GM19468 (cell line): Measurements from ENCODE around the gene MAGOH.
"Not testable (repeated sequence)": the region's sequence is repeated elsewhere in the genome, so short reads cannot be mapped to it uniquely, and the experiment has no call there.

ENCODE experiments used
- ATAC-seq: cut with Tn5 transposase; IDR thresholded peaks from one replicate; pipeline ENCODE4 v1.9.1; 2021; ENCODE audit warnings: mild to moderate bottlenecking, moderate library complexity, moderate number of reproducible peaks; ENCODE audit not compliant: unreplicated experiment; ENCODE audit errors: extremely low read depth

The MAGOH gene

DNA sequence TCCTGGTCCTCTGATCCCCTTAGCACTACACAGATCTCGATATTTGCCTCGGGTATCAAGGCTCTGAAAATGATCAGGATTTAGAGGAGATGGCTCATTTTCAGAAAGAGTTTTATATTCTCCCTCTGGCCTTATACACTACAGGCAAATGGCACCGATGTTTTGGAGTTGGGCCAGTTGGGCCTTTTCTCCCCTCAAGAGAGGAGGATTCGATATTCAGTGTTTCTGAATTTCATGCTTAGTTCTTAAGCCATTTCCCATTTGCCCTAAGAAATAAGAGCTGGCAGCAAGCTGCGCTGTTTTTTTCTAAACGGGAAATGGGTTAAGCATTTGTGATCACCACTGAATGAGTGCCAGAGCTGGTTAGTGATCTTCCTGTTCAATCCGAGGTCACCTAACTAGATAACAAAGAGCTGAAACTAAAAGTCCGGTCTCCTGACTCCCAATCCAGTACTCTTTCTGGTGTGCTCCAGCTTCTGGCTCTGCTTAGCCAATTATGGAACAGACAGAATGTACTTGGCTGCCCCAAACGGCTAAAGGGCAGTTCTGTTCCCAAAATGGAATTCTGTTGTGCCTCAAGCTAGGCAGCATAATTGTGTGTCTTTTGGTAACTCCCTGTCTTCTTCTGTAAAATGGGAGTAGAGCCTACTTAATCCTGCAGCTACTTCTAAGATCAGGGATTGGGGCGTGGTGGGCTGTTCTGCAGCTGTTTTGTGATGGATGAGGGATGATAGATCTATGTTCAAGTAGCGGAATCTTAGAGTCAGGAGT lies 42.9 kb downstream of the MAGOH start:
- ATAC-seq = no peak

GRCh38 chr1:53190210-53190611 lies 48.1 kb downstream of the MAGOH start:
- no peak for ATAC-seq

DNA sequence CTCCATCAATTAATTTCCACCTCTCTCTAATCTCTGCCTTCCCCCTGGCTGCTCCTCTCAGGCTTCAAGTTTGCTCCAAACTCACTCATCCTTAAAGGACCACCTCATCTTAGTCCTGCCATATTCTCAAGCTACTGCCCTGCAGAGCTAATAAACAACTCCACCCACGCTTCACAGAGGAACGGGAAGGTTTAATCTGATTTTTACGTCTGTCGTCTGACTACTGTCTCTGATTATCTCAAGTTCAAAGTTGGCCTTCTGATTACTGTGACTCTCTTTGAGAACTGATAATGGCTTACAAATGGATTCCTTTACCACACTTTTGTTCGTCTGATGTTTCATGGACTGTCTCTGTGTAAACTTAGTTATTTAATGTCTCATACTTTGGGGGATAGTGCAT lies 49.3 kb downstream of the MAGOH start:
- ATAC-seq = no peak

DNA sequence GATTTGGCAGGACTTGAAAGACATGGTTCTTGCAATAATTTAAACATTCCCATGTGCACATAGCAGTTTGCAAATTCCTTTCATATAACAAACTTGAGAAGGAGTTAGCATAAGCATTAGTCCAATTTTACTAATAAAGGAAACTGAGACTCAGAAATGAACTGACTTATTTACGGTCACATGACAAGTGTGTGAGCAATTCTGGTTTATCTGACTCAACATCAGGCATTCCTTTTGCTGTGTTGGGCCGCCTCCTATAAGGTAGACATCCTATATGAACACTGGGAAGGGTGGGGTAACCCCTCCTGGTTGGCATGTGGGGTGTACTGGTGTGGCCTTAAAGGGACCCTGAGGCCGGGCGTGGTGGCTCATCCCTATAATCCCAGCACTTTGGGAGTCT lies 50.2 kb downstream of the MAGOH start:
- no peak for ATAC-seq

- no peak for ATAC-seq
These were observed 50.9 kb downstream of the MAGOH start for GRCh38 chr1:53187401-53187800.

DNA sequence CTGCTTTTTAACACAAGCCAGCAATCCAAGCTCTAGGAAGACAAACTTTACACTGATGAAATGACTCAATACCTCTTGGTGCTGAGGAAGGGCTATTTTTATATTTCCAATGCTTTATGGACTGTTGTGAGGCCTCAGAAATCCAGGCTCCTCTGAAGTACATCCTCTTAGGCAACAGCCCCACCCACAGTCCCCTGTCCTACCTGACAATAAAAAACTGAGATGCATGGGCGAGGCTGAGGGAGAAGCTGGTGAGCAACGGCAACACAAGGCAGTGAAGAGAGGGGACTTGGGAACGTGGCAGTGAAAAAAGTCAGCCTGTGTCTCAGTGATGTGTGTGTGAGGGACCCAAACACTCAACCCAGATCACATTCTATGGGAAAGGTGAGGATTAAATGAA lies 51.8 kb downstream of the MAGOH start:
- no peak for ATAC-seq

- ATAC-seq = not testable (repeated sequence)
These were observed 52.4 kb downstream of the MAGOH start for GRCh38 chr1:53185955-53186297.

DNA sequence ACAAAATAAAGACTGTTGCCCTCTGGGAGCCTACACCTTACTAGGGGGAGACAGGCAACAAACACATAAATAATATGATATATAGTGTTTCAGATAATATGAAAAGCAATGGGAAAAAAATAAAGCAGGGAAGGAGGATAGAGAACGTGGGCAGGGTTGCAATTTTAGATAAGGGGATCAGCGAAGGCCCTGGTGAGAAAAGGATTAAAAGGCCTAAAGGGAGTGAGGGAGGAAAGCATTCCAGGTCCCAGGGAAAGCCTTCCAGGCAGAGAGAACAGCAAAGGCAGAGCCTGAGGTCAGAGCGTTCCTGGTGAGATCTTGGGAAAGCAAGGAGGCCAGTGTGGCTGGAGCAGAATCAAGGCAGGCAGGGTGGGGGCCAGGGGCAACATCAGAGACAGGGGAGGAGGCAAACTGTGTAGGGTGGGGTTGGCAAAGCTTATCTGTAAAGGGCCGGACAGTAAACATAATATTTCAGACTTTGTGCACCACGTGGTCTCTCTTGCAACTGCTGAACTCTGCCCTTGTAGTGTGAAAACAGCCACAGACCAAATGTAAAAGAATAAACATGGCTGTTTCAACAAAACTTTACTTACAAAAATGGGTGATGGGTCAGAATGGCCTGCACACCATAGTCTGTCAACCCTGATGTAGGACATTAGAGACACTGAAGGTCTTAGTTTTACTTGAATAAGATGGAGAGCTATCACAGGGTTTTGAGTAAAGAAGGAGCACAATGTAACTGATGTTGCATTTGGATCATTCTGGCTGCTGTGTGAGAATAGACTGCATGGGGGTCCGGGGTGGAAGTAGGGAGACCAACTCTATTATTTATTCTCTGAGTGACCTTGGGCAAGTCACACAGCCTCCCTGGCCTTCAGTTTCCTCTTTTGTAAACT lies 55.0 kb downstream of the MAGOH start:
- ATAC-seq = no peak

DNA sequence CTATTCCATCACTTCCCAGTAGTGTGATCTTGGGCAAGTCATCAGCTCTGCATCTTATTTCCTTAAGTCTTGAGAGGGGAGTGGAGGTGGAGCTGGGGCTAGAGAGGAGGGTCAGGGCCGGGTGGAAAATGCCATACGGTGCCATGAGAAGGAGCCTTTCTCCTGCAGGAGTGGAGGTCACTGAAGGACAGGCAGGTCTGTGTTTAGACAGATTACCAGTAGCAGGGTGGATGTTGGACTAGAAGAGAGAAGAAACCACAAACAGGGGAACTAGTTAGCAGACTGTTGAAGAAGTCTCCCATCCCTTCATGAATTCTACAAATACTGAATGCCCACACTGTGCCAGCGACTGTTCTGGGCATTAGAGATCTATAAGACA lies 55.6 kb downstream of the MAGOH start:
- ATAC-seq = no peak

GRCh38 chr1:53182111-53182593 lies 56.2 kb downstream of the MAGOH start:
- no peak for ATAC-seq

GRCh38 chr1:53180951-53181350 lies 57.4 kb downstream of the MAGOH start:
- no peak for ATAC-seq

DNA sequence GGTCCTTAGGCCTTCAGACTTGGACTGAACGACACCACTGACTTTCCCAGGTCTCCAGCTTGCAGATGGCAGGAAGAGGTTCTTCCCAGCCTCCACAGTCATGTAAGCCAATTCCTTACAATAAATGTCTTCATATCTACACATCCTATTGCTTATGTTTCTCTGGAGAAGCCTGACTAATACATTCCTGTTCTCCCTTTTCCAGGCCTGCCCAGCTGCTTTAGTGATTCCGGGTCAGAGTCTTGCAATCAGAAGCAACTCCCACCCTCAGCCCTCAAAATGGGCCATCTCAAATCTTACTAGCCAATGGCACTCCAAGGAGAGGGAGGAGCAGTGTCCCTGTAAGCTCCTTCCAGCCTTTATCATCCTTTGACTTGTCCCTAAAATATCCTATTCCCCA lies 58.1 kb downstream of the MAGOH start:
- ATAC-seq = no peak
